Right renal cortex interstitium (tissue), 3 donors: ENCODE results near the gene CHRNA4. TPM values are rescaled to one million over a fixed set of nuclear protein-coding genes. Genes with fewer than 3 reads are reported as not detected.
"Not testable (repeated sequence)": the region's sequence is repeated elsewhere in the genome, so short reads cannot be mapped to it uniquely, and the experiment has no call there.

ENCODE experiments used
- DNase-seq, 3 donors: peaks; one replicate each; pipeline ENCODE4 v3.0.0-alpha.2; 2013; ENCODE audit warnings: low read depth in 3 of 3, low spot score in 2 of 3
- polyA plus RNA-seq, 3 donors: library from polyadenylated mRNA; unstranded; fragments of 120-200 nt; gene quantifications; one replicate each; pipeline ENCODE4 v1.2.1, GENCODE V29; 2013; ENCODE audit not compliant: insufficient read length in 3 of 3

The CHRNA4 gene
- polyA plus RNA-seq, 3 donors: 5.0 to 8.1 (median 6.8) TPM

DNA sequence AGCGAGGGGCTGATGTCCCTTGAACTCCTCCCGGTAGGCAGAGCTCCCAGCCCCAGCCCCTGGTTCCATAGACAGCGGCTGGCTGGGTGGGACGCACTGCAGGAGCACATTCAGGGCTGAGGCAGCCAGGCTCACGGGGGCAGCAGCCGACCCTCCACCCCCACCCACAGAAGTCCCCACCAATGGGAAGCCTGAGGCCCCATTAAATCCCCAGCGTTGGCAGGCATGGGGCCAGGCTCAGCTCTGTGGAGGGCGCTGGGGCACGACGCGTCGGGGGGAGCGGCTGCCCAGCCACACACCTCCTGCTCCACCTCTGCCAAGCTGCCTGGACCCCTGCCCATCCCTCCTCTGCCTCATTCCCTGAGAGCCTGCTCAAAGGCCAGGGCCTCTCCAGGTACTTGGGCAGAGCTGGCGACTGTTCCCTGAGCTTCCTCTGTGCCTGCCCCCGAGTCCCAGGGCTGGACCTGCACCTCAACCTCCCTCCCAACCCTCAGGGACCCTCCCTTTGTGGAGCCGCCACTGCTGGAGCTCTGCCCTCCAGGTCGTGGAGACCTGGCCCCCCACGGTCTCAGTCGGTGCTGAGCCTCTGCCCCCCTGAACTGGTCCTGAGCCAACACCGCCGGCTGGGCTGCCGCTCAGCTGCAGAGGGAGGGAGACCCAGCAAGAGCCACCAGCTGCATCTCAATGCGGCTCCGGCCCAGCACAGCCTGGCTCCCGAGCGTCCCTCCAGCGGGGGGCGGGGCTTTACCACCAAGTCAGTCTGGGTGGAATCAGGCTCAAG lies 9.1 kb downstream of the CHRNA4 start:
- no peak for DNase-seq

- no peak for DNase-seq
Observed at GRCh38 chr20:63351326-63351700, 9.8 kb downstream of the CHRNA4 start.

DNA sequence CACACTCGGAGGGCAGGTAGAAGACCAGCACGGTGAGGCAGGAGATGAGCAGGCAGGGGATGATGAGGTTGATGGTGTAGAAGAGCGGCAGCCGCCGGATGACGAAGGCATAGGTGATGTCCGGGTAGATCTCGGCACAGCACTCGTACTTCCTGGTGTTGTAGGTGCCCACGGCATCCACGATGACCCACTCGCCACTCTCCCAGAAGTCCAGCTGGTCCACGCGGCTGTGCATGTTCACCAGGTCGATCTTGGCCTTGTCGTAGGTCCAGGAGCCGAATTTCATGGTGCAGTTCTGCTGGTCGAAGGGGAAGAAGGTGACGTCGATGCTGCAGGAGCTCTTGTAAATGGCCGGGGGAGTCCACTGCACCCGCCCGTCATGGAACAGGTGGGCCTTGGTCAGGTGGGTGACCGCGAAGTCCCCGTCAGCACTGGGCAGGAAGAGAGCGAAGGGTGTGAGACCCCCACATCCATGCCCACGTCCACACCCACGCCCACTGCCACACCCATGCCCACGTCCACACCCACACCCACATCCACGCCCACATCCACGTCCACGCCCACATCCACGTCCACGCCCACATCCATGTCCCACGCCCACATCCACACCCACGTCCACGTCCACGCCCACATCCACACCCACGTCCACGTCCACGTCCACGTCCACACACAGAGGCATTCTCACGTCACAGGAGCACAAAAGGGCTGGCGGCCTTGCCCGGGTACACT lies 10.4 kb downstream of the CHRNA4 start:
- no peak for DNase-seq

- DNase-seq: no peak
Observed at GRCh38 chr20:63350196-63350595, 11.0 kb downstream of the CHRNA4 start.

- DNase-seq: no peak
Observed at GRCh38 chr20:63349516-63349895, 11.6 kb downstream of the CHRNA4 start.

DNA sequence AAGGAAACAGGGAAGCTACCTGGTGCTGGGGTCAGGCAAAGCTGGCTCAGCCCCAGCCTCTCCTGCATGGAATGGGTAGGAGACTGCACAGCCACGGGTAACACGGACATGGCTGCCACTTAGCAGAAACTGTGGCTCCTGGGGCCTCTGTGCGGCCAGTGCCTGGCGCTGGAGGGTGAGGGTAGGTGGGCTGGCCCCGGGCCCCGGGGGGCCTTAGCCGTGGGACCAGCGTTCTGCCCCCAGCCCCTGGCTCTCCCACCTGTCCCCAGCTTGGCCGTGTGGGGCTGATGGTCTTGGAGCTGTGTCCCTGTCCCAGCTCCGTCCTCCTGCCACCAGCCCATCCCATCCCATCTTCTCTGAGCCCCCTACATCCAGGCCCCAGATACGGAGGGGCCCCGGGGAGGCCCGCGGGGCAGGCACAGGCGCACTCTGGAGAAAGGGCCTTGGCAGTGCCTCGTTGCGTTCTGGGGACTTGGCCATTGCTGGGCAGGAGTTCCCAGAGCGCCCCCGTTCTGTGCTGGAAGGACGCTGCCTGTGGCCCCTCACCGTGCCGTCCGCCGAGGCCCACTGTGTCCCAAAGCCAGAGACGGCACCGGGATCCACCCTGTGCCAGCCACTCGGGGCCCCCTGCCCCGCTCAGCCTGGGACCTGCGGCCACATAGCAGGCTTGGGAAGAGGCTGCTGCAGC lies 12.2 kb downstream of the CHRNA4 start:
- DNase-seq: no peak

GRCh38 chr20:63347950-63348827 lies 13.0 kb downstream of the CHRNA4 start:
- DNase-seq: no peak

- no peak for DNase-seq
Observed at GRCh38 chr20:63347081-63347741, 13.9 kb downstream of the CHRNA4 start.

DNA sequence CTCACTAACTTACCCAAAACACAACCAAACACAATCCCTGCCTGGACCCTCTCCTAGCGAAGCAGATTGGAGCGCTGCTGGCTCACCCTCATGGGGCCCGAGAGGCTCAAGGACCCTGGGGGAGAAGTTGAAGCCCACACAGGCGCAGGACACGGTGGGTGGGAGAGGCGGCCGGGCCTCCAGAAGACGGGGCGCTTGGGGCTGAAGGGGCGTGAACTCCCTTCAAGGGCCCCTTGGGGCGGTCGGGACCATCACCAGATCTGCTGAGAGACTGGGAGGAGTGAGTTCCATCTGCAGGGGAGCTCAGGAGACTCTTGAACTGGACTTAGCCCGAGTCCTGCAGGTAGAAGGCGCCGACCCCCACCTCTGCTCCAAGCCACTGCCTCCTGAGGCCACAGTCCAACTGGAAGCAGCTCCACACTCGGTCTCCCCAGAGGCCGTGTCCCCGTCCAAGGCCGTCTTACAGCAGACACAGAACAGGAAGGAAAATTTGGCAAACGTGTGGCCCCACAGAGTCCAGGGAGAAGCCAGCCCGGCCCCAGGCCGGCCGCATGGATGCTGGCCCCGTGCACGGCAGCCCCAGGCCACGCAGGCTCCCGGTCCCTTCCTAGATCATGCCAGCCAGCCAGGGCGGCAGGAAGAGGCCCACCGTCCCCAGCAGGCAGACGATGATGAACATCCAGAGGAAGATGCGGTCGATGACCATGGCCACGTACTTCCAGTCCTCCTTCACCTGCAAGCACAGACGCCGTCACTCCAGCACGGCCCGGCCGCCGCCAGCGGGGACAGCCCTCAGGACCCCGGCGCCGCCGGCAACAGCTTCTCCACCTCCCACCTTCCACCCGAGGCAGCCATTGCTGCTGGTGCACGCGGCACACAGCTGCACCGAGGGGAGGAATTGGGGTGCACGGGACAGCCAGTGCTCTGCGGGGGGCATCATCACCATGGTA lies 14.7 kb downstream of the CHRNA4 start:
- no peak for DNase-seq

DNA sequence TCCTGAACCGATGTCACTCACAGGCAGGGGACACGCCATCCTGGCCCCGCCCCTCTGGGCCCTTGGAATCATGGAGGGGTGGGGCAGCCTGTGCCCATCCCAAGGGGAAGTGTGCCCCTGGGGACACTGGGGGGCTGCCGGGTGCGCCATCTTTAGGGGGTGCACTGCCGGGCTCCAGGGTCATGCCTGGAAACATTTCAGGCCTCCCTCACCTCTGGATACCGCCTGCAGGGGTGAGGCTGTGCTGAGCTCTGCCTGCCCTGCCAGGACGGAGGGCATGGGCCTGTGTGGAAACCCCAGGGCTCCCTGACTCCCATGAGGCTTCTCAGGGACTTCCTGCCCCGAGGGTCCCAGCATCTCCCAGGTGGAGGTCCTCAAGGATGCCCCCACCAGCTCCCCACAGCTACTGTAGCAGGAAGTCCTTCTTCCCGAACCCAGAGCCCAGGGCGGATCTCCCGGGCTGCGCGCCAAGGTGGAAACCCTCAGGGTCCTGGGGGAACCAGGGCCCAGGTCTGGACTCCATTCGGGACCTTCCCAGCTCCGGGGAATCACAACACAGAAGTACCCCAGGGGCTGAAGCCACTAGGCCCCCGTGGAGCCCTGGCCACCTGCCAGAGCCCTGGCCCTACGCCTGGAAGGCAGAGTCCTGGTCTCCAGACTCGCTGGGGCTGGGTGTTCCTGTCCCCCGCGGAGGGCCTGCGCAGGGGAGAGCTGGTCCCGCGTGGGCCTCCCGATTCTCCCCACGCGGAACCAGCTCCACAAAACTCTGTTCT lies 15.6 kb downstream of the CHRNA4 start:
- DNase-seq: no peak

GRCh38 chr20:63344616-63345327 lies 16.4 kb downstream of the CHRNA4 start:
- DNase-seq: no peak

DNA sequence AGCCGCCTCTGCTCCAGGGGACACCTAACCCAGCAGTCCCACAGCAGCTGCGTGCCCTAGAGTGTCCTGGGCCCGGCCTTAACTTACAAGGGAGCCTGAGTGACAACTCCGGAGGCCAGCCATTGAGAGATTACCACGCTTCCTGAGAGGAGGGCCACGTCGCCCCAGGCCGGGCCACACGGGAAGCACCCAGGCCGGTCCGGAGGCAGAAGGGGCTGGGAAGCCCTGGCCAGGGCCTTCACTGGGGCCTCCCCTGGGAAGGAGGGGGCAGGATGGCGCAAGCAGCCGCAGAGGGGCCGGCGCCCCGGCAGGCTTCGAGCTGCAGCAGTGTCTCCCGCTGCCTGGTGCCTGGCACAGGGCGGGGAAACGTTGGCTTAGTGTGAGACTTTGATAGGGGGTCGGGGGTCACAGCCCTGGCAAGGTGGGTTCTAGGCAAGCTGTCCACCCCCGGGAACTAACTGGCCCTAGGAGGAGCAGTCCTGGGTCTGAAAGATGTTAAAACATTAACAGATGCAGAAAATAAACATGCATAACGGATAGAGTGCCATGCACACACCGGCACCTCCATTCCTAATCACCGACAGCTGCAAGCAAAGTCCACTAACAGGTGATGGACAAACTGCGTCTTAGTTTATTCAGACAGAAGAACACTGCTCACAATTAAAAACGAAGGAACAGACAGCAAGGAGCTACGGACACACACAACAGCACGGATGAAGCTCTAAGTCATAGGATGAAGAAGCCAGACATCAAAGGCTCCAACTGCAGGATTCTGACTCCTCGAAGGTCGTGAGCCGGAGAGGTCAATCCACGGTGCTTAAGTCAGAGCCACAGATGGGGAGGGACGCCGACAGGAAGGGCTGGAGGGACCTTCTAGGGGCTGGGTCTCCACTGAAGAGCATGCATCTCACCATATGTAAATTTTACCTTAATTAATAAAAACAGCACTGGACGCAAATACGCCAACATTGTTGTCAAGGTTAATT lies 17.4 kb downstream of the CHRNA4 start:
- no peak for DNase-seq

GRCh38 chr20:63342561-63343459 lies 18.3 kb downstream of the CHRNA4 start:
- DNase-seq: no peak

GRCh38 chr20:63340158-63340688 lies 20.9 kb downstream of the CHRNA4 start:
- not testable (repeated sequence) for DNase-seq
